ENCODE data around the gene ZDHHC22.

- TF ChIP-seq SIN3A (IDR thresholded peaks at IDR 0.05; ENCODE audit: borderline replicate concordance, insufficient read depth, low read length), result no peak
- TF ChIP-seq POLR2AphosphoS5 (IDR thresholded peaks at IDR 0.05; ENCODE audit: low read depth, low read length), result no peak
Measured at GRCh38 chr14:77178656-77179055, 37.1 kb upstream of the ZDHHC22 start.

Measured in PFSK-1 (cell line).